Head of caudate nucleus (tissue), 42 donors: ENCODE data around the gene IRX4.

Experiments
- DNase-seq, 42 donors: peaks; one replicate each; pipeline versions ENCODE4 v3.0.0 to v3.0.0-alpha.2; 2020 to 2021; ENCODE audit warnings: mixed read lengths in 7 of 42
- intact Hi-C: fragments of 100-400 bp; cut with DNase I; formaldehyde crosslinking; loops from one replicate; pipeline ENCODE4 v1.15.0; 2022

Gene IRX4

DNA sequence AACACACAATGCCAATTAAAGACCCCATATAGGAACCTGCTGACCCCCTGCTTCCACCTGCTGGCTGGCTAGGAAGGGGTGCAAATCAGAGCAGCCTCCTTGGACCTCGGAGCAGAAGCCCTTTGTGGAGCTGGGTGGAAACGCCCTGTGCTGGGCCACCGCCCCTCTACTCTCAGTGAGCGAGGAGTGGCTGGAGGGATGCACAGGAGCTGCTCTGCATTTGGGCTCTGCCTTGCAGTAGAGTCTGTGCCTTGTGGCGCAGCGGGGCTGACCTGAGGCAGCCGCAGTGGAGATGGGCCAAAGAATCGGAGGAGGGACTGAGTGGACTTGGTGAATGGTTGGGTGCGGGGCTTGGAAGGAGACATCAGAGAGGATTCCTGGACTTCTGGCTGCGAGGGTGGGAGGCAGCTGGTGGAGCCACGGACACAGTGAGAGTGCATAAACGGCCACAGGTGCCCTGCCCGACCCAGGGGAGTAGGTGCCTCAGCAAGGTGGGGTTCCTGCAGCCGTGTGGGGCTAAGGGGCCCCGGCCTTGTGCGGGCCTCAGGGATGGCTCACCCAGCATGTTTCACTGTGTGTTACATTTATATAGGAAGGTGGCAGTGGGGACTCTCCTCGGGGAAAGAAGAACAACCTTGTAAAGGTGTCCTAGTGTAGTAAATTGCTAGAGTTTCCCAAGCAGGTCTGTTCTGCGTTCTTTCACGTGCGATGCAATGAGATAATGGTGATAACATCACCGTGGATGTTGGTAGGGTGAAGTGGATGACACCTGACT lies 14.1 kb upstream of the IRX4 start:
- no peak for DNase-seq
- intact Hi-C loops, result no loop called here

DNA sequence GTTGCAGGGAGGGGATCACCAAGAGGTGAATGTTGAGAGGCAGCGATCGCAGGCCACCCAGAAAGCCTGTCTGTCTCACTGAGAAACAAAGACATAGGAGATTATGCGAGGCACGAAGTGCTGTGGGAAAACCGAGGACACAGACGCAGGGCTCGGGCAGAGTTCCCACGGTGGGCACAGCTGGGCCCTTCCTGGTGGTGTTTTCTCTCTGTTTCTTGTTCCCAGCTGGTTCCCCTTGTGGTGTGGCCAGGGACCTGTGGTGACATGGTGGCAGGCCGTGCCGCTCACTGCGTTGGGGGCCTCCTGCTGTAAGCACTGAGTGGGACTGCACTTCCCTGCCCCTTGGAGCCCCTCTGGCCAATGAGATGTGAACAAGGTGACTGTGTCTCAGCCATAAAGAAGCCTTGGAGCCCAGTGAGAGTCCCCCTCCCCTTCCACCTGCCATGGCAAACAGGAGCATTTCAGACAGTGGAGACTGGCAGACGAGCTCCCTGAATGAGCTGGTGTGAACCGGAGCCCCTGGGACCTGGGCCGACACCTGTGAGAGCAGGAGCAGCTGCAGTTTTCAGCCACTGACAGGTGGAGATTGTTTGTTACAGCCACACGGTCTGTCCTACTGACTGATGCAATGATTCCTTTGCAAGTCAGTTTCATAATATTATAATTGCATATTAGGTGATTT lies 13.2 kb upstream of the IRX4 start:
- no peak for DNase-seq
- intact Hi-C loops, result no loop called here

GRCh38 chr5:1894243-1894642 lies 11.5 kb upstream of the IRX4 start:
- intact Hi-C loops, result no loop called here
- no peak for DNase-seq

DNA sequence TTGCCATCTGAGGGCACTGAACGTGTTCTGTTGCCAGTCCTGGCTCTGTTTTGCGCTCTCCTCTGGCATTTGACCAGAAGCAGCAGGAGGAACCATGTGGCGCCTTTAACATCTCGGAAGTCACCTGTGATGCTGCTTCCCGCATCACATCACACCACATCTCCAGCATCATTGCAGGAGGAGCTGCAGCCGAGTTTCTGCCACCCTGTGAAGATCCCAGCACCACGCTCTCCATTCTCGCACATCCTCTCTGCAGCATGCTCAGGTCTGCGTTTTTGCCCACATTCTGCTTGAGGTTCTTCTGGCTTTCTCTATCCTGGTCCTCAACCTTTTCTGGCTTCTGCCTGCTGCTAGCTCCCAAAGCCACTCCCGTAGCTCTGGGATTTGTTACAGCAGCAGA lies 11.0 kb upstream of the IRX4 start:
- intact Hi-C loops, result no loop called here
- DNase-seq, result no peak

GRCh38 chr5:1892685-1893445 lies 10.1 kb upstream of the IRX4 start:
- no peak for DNase-seq
- intact Hi-C loops, result no loop called here

DNA sequence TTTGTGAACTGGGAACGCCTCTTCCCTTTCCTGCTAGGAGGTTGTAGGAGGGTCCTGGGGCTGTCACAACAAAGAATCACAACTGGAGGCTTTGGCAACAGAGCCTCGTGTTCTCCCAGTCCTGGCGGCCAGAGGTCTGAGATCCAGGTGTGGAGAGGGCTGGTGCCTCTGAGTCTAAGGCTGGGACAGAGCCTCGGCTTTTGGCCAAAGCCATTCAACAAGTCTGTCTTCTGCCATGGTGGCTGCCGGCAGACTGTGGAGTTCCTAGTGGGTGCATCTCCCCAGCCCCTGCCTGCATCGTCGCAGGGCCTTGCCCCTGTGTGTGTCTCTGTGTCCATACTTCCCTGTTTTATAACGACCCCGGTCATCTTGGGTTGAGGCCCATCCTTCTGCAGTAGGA lies 9.5 kb upstream of the IRX4 start:
- intact Hi-C loops, result no loop called here

DNA sequence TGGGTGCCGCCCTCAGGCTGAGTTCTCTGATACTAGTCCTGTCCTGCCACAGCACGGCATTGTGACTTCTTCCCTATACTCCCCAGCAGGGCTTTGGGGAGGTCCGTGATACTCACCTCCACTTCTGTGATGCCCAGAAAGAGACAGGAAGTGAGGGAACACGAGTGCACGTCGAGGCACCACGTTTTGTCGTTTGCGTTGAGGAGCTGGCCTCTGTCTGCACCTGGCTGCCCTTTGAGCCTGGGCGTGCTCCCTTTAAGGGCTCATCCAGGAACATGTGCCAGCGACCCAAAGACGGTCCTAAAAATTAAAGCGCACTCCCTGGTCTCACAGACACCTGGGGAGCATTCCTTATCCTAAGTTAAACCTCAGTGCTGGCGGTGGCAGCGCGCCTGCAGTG lies 8.7 kb upstream of the IRX4 start:
- DNase-seq, result no peak
- intact Hi-C loops, result no loop called here

More for the DNA sequence above, 9.5 kb upstream of the IRX4 start:
- no peak for DNase-seq

- intact Hi-C loops, result no loop called here
- DNase-seq, result no peak
Measured at GRCh38 chr5:1890296-1890695, 7.6 kb upstream of the IRX4 start.

GRCh38 chr5:1889321-1890065 lies 6.8 kb upstream of the IRX4 start:
- DNase-seq, result no peak
- intact Hi-C loops, result no loop called here

DNA sequence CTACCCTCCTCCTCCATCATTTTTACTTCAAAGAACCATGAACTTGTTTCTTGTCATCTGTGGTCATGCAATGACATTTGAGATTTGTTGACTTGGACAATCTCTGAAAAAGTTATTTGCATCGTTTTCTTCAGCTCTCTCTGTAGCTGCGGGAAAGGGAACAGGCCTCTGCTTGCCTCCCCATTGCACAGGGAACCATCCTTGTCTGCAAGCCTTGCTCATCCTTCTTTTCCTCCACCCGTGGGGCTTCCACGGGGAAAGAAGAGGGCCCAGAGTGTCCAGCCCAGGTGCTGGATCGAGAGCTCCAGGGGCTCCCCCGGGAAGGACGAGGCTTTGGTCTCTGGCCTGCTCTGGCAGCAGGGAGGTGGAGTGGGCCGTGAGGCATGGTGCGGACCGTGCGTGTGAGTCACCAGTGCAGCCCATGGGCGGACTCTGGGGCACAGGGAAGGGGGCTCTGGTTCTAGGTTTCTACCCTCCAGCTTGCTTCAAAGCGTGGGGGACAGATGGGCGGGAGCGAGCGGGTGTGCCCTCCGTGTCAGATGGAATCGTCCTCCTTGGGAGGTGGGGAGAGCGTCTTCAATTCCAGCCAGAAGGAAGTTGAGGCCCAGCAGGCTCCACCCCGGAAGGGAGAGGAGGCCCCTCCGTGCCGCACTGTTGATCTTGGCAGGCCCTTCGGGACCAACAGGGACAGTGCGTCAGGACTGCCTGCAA lies 6.0 kb upstream of the IRX4 start:
- intact Hi-C loops, result no loop called here
- DNase-seq, result no peak

- no peak for DNase-seq
- intact Hi-C loops, result no loop called here
Measured at GRCh38 chr5:1887588-1888360, 5.0 kb upstream of the IRX4 start.

- intact Hi-C loops, result no loop called here
- peak in 1 of 42 donors; percentile 11 for DNase-seq
Measured at GRCh38 chr5:1886846-1887587, 4.3 kb upstream of the IRX4 start.

- no peak for DNase-seq
- intact Hi-C loops, result no loop called here
Measured at GRCh38 chr5:1885868-1886845, 3.4 kb upstream of the IRX4 start.

- intact Hi-C loops, result no loop called here
- DNase-seq, result no peak
Measured at GRCh38 chr5:1885404-1885755, 2.7 kb upstream of the IRX4 start.

DNA sequence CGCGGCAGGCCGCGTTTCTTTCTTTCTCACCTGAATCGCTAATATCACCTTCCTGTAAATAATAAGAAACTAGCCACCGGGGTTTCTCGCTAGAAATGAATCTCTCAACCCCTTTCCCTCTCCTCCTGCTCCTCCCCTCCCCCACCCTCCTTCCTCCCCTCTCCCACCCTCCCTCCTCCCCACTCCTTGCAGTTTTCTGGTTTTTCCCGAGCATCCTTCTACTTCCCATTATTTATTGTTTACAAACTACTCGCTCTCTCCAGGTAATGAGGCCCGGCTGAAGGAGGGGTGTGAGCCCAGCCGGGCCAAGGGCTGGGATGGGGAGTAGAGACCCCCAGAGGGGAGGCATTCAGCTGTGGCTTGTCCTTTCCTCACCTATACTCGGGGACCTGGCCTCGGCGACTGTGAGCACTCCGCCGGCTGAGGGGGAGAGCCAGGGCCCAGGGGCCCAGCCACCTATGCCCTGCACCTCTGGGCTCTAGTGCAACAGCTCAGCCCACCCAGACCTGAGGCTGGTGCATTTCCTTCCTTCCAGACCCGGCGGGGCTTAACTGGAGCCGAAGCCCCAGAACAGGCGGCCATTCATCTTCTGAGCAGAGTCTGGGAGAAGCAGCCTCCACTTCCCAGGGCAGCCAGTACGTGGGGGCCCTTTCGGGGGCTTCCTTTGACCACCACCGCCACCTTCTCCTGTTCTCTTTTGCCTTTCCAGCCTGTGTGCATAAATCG lies 2.1 kb upstream of the IRX4 start:
- intact Hi-C loops, result no loop called here
- DNase-seq, result no peak
